GM18867 (cell line): Measurements from ENCODE around the gene ANKS1A.
"Not testable (repeated sequence)": the region's sequence is repeated elsewhere in the genome, so short reads cannot be mapped to it uniquely, and the experiment has no call there.

Experiments
- ATAC-seq: cut with Tn5 transposase; IDR thresholded peaks from one replicate; pipeline ENCODE4 v1.9.1; 2021; ENCODE audit warnings: mild to moderate bottlenecking, moderate library complexity; ENCODE audit not compliant: unreplicated experiment

The ANKS1A gene

DNA sequence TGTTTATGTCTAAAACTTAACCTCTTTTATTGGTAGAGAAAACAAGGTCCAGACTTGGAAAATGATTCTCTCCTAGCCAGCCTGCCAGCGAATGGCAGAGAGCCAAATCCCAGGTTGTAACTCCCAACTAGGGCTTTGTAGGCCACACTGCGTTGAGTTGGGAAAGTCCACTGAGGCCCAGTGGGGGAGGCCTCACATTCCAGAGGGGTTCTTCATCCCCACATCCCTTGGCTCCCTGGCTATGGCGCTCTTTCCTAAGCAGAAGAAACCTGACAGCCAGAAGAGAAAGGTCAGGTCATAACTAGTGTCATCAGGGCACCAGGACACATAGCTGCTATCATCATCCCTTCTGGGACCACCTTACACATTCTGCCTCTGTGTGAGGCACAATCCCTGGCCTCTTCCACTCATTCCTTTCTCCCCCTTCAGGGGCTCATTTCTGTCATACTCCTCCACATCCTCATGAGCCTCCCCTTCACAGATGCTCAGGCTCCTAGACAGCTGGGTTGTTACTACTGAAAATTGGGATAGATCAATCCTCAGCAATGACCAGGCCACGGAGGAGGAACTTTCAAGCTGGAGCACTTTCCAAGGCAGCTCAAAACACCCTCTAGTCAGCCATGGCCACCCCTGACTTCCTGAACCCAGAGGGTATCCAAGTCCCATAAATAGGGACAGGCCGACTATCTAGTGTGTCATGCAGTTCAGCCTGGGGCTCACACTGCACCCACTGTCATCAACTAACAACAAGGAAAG is 203.5 kb downstream of the ANKS1A start:
- no peak for ATAC-seq

DNA sequence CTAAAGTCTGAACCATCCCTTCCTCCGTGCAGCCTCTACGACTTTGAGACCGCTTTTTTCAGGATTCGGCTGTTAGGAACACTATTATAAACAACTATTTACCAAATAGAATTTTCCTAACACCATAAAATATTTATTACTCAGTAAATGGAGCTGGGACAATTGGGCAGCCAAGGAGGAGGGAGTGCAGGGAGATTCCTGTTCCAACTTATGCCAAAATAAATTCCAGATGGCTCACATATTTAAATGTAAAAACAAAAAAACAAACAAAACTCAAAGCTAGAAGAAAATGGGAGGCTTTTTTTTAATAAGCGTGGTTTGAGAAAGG is 204.0 kb downstream of the ANKS1A start:
- ATAC-seq, result no peak

DNA sequence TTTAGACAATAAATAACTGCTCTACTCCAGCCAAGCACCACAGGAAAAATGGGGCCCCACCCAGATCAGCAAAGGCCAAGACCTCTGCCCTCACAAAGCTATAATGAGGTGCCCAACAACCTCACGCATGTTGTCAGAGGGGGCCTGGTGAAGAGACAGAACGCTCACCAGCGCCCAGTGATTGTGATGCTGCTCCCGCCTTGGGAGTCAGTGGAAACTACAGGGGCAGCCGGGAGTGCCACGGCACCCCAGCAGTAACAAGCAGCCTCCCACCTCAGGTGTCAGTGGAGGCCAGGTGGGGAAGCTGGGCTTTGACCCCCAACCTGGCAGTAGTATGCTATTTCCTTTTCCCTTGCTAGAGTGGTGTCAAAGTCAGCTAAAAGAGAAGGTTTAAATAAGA is 204.7 kb downstream of the ANKS1A start:
- ATAC-seq, result no peak

DNA sequence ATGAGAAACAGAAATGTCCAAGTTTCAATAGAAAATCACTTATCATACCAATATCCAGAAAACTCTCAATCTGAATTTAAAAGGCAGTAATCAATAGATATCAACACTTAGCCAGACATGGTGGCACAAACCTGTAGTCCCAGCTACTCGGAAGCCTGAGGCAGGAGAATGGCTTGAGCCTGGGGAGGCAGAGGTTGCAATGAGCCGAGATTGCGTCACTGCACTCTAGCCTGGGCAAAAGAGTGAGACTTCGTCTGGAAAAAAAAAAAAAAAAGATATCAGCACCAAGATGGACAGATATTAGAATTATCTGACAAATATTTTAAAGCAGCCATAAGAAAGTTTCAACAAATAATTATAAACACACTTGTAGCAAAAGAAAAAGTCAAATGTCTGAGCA is 205.1 kb downstream of the ANKS1A start:
- ATAC-seq, result no peak

DNA sequence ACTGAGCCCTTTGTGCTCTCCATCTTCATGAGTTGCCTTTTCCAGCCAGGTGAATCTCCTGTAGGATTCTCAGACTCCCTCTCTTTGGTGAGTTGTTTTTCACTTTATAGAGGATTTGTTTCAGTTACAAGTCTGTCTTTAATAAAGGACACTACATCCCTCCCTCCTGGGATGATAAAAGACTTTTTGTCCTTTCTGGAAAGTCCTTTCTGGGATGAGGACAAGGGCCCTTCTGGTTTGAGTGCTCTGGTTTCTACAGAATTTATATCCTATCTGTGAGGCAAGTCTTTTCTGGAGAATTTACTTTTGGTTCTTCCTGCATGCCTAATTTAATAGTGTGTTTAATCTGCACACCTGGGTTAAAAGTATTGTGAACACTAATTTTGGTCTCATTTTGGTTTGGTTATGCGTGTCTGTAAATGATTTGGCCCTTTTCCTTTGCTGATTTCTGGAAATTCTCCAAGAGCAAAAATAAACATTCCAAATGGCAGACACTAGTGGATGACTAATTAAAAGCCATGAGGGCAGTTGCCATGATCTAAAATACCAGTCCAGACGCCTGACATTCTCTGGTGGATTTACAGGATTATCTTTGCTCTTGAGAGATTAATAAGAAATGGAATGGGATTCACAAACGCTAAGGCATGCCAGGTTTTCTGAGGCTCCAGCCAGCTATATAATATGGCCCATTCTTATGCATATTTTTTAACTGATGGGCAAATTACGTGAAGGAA is 207.2 kb downstream of the ANKS1A start:
- no peak for ATAC-seq

DNA sequence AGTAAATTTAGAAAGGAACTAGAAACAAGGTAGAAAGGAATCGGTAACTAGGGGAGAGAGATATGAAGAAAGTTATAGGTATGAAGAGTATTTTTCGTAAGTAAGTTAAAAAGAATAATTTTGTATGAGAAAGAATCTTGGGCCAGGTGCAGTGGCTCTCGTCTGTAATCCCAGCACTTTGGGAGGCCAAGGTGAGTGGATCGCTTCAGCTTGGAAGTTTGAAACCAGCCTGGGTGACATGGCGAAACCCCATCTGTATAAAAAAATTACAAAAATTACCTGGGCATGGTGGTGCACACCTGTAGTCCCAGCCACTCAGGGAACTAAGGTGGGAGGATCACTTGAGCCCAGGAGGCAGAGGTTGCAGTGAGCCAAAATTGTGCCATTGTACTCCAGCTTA is 210.1 kb downstream of the ANKS1A start:
- ATAC-seq, result no peak

DNA sequence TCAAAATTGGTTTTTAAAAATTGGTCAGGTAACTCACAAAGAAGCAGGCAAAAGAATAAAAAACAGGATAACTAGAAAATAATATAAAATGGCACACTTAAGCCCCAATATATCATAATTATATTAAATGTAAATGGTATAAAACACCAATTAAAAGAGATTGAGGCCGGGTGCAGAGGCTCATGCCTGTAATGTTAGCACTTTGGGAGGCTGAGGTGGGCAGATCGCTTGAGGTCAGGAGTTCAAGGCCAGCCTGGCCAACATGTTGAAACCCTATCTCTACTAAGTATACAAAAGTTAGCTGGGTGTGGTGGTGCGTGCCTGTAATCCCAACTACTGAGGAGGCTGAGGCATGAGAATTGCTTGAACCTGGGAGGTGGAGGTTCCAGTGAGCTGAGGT is 216.0 kb downstream of the ANKS1A start:
- no peak for ATAC-seq

DNA sequence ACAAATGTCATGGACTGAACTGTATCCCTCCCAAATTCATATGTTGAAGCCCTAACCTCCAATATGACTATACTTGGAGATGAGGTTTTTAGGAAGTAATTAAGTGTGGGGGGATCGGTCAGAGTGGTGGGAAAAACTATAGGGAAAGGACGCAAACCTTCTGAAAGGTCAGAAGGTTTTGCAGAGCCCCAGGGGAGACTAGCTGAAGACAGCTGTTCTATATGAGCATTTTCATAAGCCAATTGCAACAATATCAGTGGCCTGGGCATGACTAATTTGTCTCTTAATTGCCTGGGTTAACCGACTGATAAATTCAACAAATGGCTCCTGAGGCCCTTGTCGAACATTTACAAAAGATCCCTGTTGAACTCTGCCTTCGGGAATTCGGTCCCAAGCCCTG is 217.0 kb downstream of the ANKS1A start:
- ATAC-seq, result not testable (repeated sequence)

DNA sequence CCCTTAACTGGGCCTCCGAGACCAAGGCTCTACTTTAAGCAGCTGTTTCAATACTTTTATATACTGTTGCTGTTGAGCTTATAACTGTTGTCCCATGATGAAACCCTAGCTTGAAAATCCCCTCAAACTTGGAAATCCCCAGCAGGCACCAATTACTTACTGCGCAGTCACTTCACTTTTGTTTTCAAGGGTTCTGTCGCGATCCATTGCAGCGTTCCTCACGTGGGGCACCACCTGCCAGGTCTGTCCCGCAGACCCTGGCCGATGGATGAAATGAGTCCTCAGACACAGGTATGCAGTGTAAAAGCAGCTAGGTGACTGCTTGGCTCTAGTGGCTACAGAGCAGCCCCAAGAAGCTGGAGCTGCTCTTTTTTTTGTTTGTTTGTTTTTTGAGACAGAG is 218.2 kb downstream of the ANKS1A start:
- ATAC-seq, result not testable (repeated sequence)

DNA sequence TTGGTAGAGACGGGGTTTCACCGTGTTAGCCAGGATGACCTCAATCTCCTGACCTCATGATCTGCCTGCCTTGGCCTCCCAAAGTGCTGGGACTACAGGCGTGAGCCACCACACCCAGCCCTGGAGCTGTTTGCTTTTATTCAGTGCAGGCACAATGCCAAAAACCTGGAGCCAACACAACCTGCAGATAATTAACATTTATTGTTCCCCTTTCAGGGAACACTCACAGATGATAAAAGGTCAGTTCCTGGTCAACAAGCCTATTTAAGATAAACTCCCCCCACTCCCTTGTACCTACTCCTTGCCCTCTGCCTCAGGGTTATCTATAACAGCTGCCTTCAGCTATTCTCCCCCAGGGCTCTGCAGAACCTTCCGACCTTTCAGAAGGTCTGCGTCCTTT is 218.7 kb downstream of the ANKS1A start:
- ATAC-seq, result not testable (repeated sequence)

DNA sequence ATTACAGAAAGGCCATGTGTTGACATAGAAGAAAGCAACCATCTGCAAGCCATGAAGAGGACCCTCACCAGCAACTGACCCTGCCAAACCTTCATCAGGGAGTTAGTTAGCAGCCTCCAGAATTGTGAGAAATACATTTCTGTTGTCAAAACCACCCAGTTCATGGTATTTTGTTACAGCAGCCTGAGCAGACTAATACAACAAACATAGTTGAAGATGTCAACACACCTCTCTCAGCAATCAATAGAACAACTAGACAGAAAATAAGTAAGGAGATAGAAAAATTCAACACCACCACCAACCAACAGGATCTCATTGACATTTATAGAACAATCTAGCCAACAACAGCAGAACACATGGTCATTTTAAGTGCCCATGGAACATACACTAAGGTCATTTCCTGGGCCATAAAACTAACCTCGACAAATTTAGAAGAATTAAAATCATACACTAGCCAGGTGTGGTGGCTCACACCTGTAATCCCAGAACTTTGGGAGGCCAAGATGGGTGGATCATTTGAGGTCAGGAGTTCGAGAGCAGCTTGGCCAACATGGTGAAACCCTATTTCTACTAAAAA is 219.3 kb downstream of the ANKS1A start:
- no peak for ATAC-seq

DNA sequence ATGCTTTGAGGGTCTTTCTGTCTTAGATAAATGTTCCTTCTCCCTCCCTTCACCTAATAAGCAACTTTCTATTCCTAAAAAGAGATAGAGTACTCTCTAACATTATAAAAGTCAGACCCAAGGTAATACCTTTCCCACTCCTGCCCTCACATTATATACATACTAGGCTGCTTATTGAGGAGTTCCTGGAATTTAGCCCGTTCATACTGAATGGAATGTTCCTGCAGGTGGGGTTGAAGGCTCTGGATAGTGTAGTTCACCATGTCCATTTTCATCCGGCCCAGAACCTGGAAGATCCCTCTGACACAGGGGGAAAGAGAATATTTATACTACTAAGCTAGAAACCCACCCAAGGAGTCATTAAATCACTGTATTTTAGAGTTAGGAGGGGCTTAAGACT is 231.7 kb downstream of the ANKS1A start:
- no peak for ATAC-seq

DNA sequence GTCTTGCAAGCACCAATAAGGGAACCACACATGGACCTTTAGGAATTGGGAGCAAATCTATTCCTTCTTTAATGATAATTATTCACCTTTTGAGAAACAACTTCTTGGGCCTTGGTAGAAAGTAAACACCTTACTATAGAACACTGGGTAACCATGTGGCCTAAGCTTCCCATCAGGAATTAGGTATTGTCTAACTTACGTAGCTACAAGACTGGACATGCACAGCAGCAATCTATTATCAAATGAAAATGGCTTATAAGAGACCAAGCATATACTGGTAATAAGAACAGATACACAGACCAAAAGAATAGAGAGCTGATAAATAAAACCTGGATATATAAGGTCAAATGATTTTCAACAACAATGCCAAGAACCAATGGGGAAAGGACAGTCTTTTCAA is 235.3 kb downstream of the ANKS1A start:
- ATAC-seq, result no peak

DNA sequence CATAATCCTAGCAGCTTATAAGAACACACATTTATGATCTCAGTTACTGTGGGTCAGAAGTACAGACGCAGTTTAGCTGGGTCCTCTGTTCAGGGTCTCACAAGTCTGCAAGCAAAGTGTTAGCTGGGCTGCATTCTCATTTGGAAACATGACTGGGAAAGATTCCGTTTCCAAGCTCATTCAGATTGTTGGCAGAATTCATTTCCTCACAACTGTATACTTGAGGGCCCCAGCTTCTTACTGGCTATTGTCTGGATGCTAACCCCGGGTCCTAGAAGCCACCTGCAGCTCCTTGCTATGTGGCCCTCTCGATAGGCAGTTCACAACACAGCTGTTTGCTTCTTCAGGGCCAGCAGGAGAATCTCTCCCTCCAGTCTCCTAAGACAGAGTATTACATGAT is 239.0 kb downstream of the ANKS1A start:
- no peak for ATAC-seq

DNA sequence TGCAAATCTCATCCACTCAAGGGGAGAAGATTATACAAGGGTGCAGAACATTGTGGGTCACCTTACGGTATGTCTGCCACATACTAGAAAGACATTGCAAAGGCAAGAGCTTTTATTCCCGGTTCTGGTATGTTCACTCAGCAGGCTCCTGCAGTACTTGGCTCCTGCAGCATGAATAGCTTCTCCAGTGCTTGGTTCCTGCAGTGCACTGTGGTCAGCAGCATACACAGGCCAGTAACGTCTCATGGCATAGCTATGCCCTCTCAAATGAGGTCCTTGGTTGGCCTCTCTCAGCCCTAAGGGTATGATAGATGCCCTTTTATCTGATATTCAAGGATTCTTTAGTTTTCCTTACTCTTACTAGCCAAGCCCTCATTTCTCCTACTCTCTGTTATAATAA is 239.4 kb downstream of the ANKS1A start:
- ATAC-seq, result no peak

DNA sequence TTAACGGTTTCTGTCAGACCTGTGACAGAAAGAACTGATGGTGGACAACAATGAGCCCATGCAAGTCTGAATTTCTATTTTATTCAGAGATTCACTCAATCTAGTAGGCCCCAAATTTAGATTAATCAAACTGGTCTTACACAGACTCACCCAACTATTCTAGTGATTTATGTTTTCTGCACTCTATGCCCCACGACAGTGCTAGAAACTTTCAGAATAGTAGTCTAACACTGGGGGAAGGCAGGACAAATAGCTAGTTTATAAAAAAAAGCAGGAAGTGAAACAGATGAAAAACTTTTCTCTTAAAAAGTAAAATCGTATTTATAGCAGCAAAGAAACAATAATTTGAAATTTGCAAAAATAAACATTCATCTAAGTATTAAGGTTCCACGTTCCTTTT is 247.1 kb downstream of the ANKS1A start:
- ATAC-seq, result no peak

DNA sequence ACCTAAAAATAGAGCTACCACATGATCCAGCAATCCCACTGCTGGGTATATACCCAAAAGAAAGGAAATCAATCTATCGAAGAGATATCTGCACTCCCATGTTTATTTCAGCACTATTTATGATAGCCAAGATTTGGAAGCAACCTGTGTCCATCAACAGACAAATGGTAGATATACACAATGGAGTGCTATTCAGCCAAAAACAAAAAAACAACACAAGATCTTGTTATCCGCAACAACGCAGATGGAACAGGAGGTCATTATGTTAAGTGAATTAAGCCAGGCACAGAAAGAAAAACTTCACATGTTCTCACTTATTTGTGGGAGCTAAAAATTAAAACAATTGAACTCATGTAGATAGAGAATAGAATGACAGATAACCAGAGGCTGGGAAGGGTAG is 249.1 kb downstream of the ANKS1A start:
- ATAC-seq, result not testable (repeated sequence)

DNA sequence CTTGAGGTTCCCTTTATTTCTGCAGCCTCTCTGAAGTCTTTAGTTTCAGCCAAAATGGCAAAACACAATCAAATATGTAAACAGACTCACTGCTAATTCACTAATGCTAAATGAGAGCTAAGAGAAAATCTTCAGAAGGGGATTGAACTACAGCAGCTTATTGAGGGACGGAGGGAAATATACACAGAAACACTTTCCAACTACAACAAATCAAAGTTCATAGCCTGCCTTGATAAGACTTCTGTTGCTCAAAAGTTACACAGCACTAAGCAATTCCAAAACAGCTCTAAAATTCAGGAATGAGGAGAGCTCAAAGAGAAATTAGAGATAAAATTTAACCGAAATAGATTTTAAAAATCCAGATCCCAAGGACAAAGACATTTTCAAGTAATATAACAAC is 250.4 kb downstream of the ANKS1A start:
- no peak for ATAC-seq

DNA sequence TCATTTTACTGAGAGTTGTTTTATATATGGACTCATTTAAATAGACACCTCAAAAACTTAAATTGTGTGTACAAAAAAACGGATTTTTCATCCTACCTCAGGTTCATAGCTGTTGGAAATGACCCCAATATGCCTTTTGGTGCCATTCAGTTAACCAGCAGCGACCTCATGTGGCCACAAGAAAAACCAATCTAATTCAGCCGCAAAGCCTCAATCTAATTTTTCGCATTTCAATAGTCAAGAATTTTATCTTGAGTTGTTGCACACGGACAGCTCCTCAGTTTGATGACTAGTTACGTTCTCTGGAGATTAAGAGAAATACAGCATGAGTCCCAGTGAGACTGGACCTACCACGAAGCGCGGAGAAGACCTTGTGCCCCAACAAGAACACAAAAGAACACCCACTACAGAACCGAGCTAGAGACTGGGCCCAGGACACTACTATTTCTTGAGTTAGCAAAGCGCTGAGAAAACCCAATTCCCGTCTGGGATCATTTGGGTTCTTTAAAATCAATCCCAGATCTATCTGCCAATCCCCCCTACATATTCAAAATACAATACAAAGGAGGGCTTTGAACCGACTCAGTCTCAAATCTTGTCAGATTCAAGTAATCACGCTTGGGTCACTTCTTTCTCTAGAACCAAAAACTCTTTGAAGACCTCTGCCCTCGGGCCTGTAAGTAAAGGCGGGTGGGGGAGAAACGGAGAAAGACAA is 251.0 kb downstream of the ANKS1A start:
- no peak for ATAC-seq

DNA sequence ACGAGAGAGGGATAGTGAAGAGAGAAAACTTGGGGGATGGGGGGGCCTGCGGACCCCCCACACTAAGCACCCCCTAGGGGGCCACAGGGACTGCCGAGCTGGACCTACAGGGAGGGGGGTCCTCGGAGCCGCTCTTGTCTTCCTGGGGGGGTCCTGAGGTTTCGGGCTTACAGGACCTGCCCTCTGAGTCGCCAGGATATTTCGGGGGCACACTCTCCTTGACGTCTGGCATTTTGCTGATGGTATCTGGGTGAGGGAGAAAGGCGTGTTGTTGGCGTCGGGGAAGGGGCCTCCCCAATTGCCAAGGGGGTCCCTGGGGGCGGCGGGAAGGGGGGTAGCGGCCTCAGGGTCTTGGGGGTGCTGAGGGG is 251.6 kb downstream of the ANKS1A start:
- no peak for ATAC-seq
